ENCODE measurements around the gene JPH4. TPM values are rescaled to one million over a fixed set of nuclear protein-coding genes. Genes with fewer than 3 reads are reported as not detected.

The JPH4 gene
- total RNA-seq, 2 donors from 2014 or later = 0.18 to 0.91 TPM

- peak overlapping the region; percentile 25 for H3K4me3 ChIP-seq (ENCODE audit: low read length)
- DNase-seq = no peak
- Mint-ChIP-seq H3K4me3 (no peak overlapping the region), H3K27me3 (ENCODE audit: insufficient read depth) (peaks cover 15% of the 10 kb centered on the region), H3K27ac (no peak overlapping the region), H3K9me3 (peaks cover 33% of the 10 kb centered on the region), H3K36me3 (ENCODE audit: low read depth) (no peaks in the 10 kb centered on the region), H3K4me1 (peaks cover 18% of the 10 kb centered on the region)
- no peak overlapping the region for H3K27ac ChIP-seq (ENCODE audit: low read depth, low read length)
- no peak for TF ChIP-seq CTCF (conservative IDR thresholded peaks at IDR 0.05)
- 58 to 68% methylated on average over 2 of the region's 2 CpGs for WGBS, 2 experiments (ENCODE audit: insufficient coverage in 1 of 2, insufficient read length in 1 of 2)
- no peaks in the 10 kb centered on the region for H3K36me3 ChIP-seq (ENCODE audit: control insufficient read depth, insufficient read depth, low read length)
- H3K9me3 ChIP-seq (ENCODE audit: control insufficient read depth, low read length) = peaks cover 37% of the 10 kb centered on the region
- H3K9ac ChIP-seq (ENCODE audit: extremely low read depth, low read length, poor library complexity, severe bottlenecking) = no peak overlapping the region
- H3K27me3 ChIP-seq (ENCODE audit: control insufficient read depth, insufficient read depth, low read length, poor library complexity, severe bottlenecking) = no peaks in the 10 kb centered on the region
- H3K4me1 ChIP-seq (ENCODE audit: control insufficient read depth, insufficient read depth, low read length) = peaks cover 11% of the 10 kb centered on the region
Observed at GRCh38 chr14:23618415-23618988, 39.9 kb upstream of the JPH4 start.

- Mint-ChIP-seq H3K9me3 (peaks cover 24% of the 10 kb centered on the region), H3K27ac (no peak overlapping the region), H3K36me3 (ENCODE audit: low read depth) (no peaks in the 10 kb centered on the region), H3K27me3 (ENCODE audit: insufficient read depth) (peaks cover 13% of the 10 kb centered on the region), H3K4me1 (peaks cover 22% of the 10 kb centered on the region), H3K4me3 (no peak overlapping the region)
- Histone ChIP-seq H3K27ac (ENCODE audit: low read depth, low read length) (no peak overlapping the region), H3K9me3 (ENCODE audit: control insufficient read depth, low read length) (peaks cover 27% of the 10 kb centered on the region), H3K27me3 (ENCODE audit: control insufficient read depth, insufficient read depth, low read length, poor library complexity, severe bottlenecking) (no peaks in the 10 kb centered on the region), H3K4me3 (ENCODE audit: low read length) (no peak overlapping the region), H3K9ac (ENCODE audit: extremely low read depth, low read length, poor library complexity, severe bottlenecking) (no peak overlapping the region), H3K4me1 (ENCODE audit: control insufficient read depth, insufficient read depth, low read length) (peaks cover 12% of the 10 kb centered on the region), H3K36me3 (ENCODE audit: control insufficient read depth, insufficient read depth, low read length) (no peaks in the 10 kb centered on the region)
- TF ChIP-seq CTCF (conservative IDR thresholded peaks at IDR 0.05) = no peak
- WGBS, 2 experiments (ENCODE audit: insufficient coverage in 1 of 2, insufficient read length in 1 of 2) = 57% methylated on average over 1 of the region's 1 CpG; no CpG with 5 or more reads in 1 of the 2 experiments
- DNase-seq = no peak
Observed at GRCh38 chr14:23617539-23617938, 38.9 kb upstream of the JPH4 start.

- peaks cover 20% of the 10 kb centered on the region for H3K9me3 ChIP-seq (ENCODE audit: control insufficient read depth, low read length)
- Mint-ChIP-seq H3K4me3 (no peak overlapping the region), H3K27ac (no peak overlapping the region), H3K9me3 (peaks cover 10% of the 10 kb centered on the region), H3K27me3 (ENCODE audit: insufficient read depth) (peaks cover 3% of the 10 kb centered on the region), H3K4me1 (peaks cover 27% of the 10 kb centered on the region), H3K36me3 (ENCODE audit: low read depth) (no peaks in the 10 kb centered on the region)
- no peak overlapping the region for H3K27ac ChIP-seq (ENCODE audit: low read depth, low read length)
- no peak overlapping the region for H3K9ac ChIP-seq (ENCODE audit: extremely low read depth, low read length, poor library complexity, severe bottlenecking)
- no peaks in the 10 kb centered on the region for H3K36me3 ChIP-seq (ENCODE audit: control insufficient read depth, insufficient read depth, low read length)
- no peak for DNase-seq
- peaks cover 14% of the 10 kb centered on the region for H3K4me1 ChIP-seq (ENCODE audit: control insufficient read depth, insufficient read depth, low read length)
- TF ChIP-seq CTCF (conservative IDR thresholded peaks at IDR 0.05) = no peak
- 78 to 82% methylated on average over 3 to 5 of the region's 5 CpGs for WGBS, 2 experiments (ENCODE audit: insufficient coverage in 1 of 2, insufficient read length in 1 of 2)
- H3K4me3 ChIP-seq (ENCODE audit: low read length) = no peak overlapping the region
- no peaks in the 10 kb centered on the region for H3K27me3 ChIP-seq (ENCODE audit: control insufficient read depth, insufficient read depth, low read length, poor library complexity, severe bottlenecking)
Observed at GRCh38 chr14:23615856-23616255, 37.3 kb upstream of the JPH4 start.

All from endodermal cell (in vitro differentiated cells).